ENCODE results near the gene ABLIM1.

DNA sequence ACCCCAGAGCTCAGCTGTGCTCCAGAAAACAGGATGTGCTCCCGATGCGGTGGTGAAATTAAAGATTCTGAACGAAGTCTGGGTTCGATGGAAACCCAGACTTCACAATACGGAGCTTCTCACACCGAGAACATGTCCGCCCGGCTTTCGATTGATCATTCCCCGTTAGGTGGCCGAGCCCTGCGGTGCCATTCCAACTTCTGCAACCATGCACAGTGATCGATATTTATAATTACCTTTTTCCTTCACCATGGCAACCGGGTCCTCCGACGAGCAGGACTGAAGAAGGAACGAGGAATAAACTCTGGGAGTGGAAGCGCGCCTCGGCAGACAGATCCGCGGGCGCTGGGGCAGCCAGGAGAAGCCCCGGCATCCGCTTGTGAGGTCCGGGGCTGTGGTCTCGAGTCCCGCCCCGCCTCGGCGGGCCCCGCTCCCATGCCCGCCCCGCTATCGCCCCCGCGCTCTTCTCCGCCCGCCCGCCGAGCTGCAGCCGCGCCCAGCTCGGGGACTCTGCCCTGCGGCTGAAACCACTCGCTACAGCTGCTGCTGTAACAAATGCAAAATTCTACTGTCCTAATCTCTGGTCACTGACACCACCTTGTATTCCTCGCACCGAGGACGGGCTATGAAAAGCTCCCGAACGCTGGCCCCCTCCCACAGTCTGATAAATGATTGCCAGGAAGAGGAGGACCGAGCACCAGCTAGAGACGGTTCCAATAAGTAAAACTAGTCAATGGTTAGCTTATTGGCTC, 26.2 kb downstream of the ABLIM1 start:
- TF ChIP-seq, protein P1, sequence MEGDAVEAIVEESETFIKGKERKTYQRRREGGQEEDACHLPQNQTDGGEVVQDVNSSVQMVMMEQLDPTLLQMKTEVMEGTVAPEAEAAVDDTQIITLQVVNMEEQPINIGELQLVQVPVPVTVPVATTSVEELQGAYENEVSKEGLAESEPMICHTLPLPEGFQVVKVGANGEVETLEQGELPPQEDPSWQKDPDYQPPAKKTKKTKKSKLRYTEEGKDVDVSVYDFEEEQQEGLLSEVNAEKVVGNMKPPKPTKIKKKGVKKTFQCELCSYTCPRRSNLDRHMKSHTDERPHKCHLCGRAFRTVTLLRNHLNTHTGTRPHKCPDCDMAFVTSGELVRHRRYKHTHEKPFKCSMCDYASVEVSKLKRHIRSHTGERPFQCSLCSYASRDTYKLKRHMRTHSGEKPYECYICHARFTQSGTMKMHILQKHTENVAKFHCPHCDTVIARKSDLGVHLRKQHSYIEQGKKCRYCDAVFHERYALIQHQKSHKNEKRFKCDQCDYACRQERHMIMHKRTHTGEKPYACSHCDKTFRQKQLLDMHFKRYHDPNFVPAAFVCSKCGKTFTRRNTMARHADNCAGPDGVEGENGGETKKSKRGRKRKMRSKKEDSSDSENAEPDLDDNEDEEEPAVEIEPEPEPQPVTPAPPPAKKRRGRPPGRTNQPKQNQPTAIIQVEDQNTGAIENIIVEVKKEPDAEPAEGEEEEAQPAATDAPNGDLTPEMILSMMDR (IDR thresholded peaks at IDR 0.05), result no peak
- TF ChIP-seq POLR2A (IDR thresholded peaks at IDR 0.05), result no peak
